Panc1 (cell line): ENCODE data around the gene GSS. TPM values are rescaled to one million over a fixed set of nuclear protein-coding genes. Genes with fewer than 3 reads are reported as not detected.

ENCODE experiments used
- ATAC-seq: fragments of 200-7000 bp; cut with Tn5 transposase; 2 replicates; pipeline ENCODE4 v1.9.1; 2020; ENCODE audit warnings: mild to moderate bottlenecking, moderate library complexity
- BruUV-seq: library from RNA; stranded (reverse); fragments of 400-500 nt; replicated peaks from 2 replicates; lab custom pipeline; 2021; lab: Mats Ljungman, UMichigan
- CTCF ChIA-PET: fragments of 300-600 bp; sonication (Branson Sonifier 250); formaldehyde crosslinking; loops from one replicate; lab custom pipeline; 2022; ENCODE audit warnings: antibody characterized with exemption; lab: Charles Lee
- POLR2A ChIA-PET: fragments of 300-600 bp; sonication (Branson Sonifier 250); formaldehyde crosslinking; loops from one replicate; lab custom pipeline; 2022; ENCODE audit warnings: antibody characterized with exemption; lab: Charles Lee
- DNase-seq: peaks from one replicate; pipeline ENCODE4 v3.0.0-alpha.2; 2010; ENCODE audit warnings: low read depth, low spot score
- H3K27ac ChIP-seq: 2 replicates; pipeline ENCODE4 v1.5.1; 2011; ENCODE audit warnings: mild to moderate bottlenecking, low read length, inconsistent platforms
- H3K27me3 ChIP-seq: fragments of 200-500 bp; sonication (Bioruptor generic); 2 replicates; pipeline ENCODE4 v1.6.0; 2014; ENCODE audit warnings: low read length, inconsistent platforms; ENCODE audit not compliant: control insufficient read depth, insufficient read depth
- H3K36me3 ChIP-seq: fragments of 200-500 bp; sonication (Bioruptor generic); 2 replicates; pipeline ENCODE4 v1.5.1; 2014; ENCODE audit warnings: inconsistent platforms, mild to moderate bottlenecking, low read length, moderate library complexity; ENCODE audit not compliant: control insufficient read depth, insufficient read depth
- H3K4me1 ChIP-seq: 2 replicates; pipeline ENCODE4 v1.5.1; 2011; ENCODE audit warnings: inconsistent platforms, mild to moderate bottlenecking, low read length, moderate library complexity; ENCODE audit not compliant: control insufficient read depth, insufficient read depth
- H3K4me3 ChIP-seq, 2 experiments: 2 replicates each; pipeline ENCODE4 v1.5.1; 2011 to 2012; ENCODE audit warnings: low read depth in 2 of 2, low read length in 2 of 2, mild to moderate bottlenecking in 2 of 2, inconsistent platforms in 1 of 2, moderate library complexity in 1 of 2
- H3K9me3 ChIP-seq: fragments of 200-500 bp; sonication (Bioruptor generic); 2 replicates; pipeline ENCODE4 v1.5.1; 2014; ENCODE audit warnings: low read depth, mild to moderate bottlenecking, inconsistent platforms, low read length, moderate library complexity; ENCODE audit not compliant: control insufficient read depth, insufficient read depth
- CTCF ChIP-seq: fragments of 450-650 bp; IDR thresholded peaks from 2 replicates; pipeline ENCODE4 v1.5.1; 2017; ENCODE audit warnings: mild to moderate bottlenecking
- POLR2AphosphoS5 ChIP-seq: IDR thresholded peaks from 2 replicates; pipeline ENCODE4 v1.6.1; 2012; ENCODE audit warnings: mild to moderate bottlenecking, low read depth, low read length, moderate library complexity
- REST ChIP-seq, 2 experiments: IDR thresholded peaks; 2 replicates each; pipeline ENCODE4 v1.6.1; 2011 to 2012; ENCODE audit warnings: low read depth in 2 of 2, control low read depth in 1 of 2, low read length in 1 of 2, mild to moderate bottlenecking in 1 of 2, moderate library complexity in 1 of 2; ENCODE audit not compliant: insufficient read depth in 1 of 2
- SIN3A ChIP-seq: IDR thresholded peaks from 2 replicates; pipeline ENCODE4 v1.6.1; 2012; ENCODE audit warnings: low read depth, mild to moderate bottlenecking, low read length, moderate library complexity, borderline replicate concordance; ENCODE audit not compliant: insufficient read depth
- TCF7L2 ChIP-seq: IDR thresholded peaks from 2 replicates; pipeline ENCODE4 v1.6.1; 2011; ENCODE audit warnings: mild to moderate bottlenecking, low read depth, low read length, inconsistent platforms
- in situ Hi-C: cut with HindIII; loops from 2 replicates; pipeline ENCODE4 v1.10.0; 2016; ENCODE audit warnings: low sequenced_read_pairs, low pct_unique_long_range_greater_than_20kb
- intact Hi-C: fragments of 100-400 bp; cut with micrococcal nuclease; formaldehyde crosslinking; loops from one replicate; pipeline ENCODE4 v1.10.0; 2022; ENCODE audit not compliant: unreplicated experiment
- total RNA-seq: library from RNA; stranded (reverse); gene quantifications from one replicate; pipeline ENCODE4 v1.2.1, GENCODE V29; 2021; ENCODE audit not compliant: unreplicated experiment

Gene GSS
- total RNA-seq, 1 experiment from 2014 or later, result 64.8 TPM

GRCh38 chr20:34990231-34990630 lies 34.6 kb upstream of the GSS start:
- H3K9me3 ChIP-seq, result no peaks in the 10 kb centered on the region
- in situ Hi-C loops, result no loop called here
- no peaks in the 10 kb centered on the region for H3K4me1 ChIP-seq
- DNase-seq (no peak), ATAC-seq (no peak)
- ChIA-PET CTCF (no interaction called here), POLR2A (no interaction called here)
- no peak overlapping the region for H3K4me3 ChIP-seq
- H3K36me3 ChIP-seq, result no peaks in the 10 kb centered on the region
- no TSS peak for BruUV-seq
- no peak overlapping the region for H3K27ac ChIP-seq
- H3K27me3 ChIP-seq, result no peaks in the 10 kb centered on the region
- intact Hi-C loops, result no loop called here
- no peak for TF ChIP-seq POLR2AphosphoS5
- no peak for TF ChIP-seq TCF7L2
- TF ChIP-seq CTCF, result no peak
- TF ChIP-seq REST (IDR thresholded peaks at IDR 0.05; ENCODE audit: insufficient read depth in 1 of 2, low read depth in 2 of 2, low read length in 1 of 2), result no peak
- no peak for TF ChIP-seq SIN3A

- Histone ChIP-seq H3K4me1 (no peaks in the 10 kb centered on the region), H3K27me3 (no peaks in the 10 kb centered on the region), H3K27ac (no peak overlapping the region), H3K4me3 (no peak overlapping the region), H3K9me3 (no peaks in the 10 kb centered on the region), H3K36me3 (no peaks in the 10 kb centered on the region)
- DNase-seq (no peak), ATAC-seq (no peak)
- BruUV-seq, result no TSS peak
- intact Hi-C loops (no loop called here), in situ Hi-C loops (no loop called here)
- ChIA-PET POLR2A (no interaction called here), CTCF (no interaction called here)
- TF ChIP-seq REST (IDR thresholded peaks at IDR 0.05; ENCODE audit: insufficient read depth in 1 of 2, low read depth in 2 of 2, low read length in 1 of 2), result no peak
- TF ChIP-seq CTCF, result no peak
These were observed 34.1 kb upstream of the GSS start for GRCh38 chr20:34989670-34990069.
